ENCODE measurements around the gene TNFRSF1A.
A peak's percentile ranks its signal among the peaks of the same experiment; 100 is the strongest.

Gene TNFRSF1A

DNA sequence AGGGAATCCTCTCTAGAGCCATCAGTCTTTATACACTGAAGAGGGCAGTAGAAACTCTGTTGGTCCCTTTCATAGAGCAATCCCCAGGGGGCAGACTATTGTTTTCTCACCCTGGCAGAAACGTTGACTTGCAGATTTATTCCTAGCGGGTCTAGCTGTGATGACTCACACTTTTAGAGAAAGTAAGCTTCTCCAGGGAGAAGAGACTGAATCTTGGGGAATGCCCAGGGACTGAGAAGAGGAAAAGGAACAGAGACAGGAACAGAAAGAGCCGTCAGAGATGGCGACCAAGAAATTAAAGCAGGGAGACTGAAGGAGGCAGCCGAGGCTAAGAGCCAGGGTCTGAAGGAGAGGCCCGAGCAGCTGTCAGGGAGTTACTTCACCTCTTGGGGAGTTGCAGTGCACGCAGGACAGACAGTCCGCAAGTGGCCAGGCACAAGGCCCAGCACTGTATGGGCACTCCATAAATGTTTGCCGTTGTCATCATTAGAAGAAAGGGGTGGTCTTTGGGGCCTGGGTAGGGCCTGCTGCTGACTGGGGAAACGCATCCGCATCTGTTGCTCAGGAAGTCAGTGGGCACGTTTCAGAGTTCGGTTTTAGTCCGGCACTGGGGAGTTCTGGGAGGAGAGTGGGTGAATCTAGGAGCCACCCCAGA is 18.4 kb downstream of the TNFRSF1A start:
- peak; percentile 80 for DNase-seq (ENCODE audit: extremely low read depth, low read depth)
- TF ChIP-seq, protein P1, sequence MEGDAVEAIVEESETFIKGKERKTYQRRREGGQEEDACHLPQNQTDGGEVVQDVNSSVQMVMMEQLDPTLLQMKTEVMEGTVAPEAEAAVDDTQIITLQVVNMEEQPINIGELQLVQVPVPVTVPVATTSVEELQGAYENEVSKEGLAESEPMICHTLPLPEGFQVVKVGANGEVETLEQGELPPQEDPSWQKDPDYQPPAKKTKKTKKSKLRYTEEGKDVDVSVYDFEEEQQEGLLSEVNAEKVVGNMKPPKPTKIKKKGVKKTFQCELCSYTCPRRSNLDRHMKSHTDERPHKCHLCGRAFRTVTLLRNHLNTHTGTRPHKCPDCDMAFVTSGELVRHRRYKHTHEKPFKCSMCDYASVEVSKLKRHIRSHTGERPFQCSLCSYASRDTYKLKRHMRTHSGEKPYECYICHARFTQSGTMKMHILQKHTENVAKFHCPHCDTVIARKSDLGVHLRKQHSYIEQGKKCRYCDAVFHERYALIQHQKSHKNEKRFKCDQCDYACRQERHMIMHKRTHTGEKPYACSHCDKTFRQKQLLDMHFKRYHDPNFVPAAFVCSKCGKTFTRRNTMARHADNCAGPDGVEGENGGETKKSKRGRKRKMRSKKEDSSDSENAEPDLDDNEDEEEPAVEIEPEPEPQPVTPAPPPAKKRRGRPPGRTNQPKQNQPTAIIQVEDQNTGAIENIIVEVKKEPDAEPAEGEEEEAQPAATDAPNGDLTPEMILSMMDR (IDR thresholded peaks at IDR 0.05; ENCODE audit: low read depth, low read length), result peak; percentile 54

DNA sequence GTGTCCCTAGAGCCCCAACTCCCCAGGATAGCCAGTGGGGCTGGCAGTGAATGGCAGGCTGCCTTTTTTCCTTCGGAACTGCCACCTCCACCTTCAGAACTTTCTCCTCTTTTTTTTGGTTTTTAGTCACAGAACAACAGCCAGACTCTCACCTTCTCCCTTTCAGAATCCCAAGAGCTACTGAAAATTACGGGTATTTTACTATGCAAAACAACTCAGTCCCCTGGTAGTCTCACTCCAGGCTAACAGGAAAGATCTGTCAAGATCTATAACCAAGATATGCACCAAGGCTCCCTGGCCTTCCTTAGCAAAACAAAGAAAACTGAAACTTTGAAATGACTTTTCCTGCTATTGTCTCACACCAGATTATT is 18.9 kb downstream of the TNFRSF1A start:
- no peak for DNase-seq (ENCODE audit: extremely low read depth, low read depth)
- TF ChIP-seq, protein P1 (IDR thresholded peaks at IDR 0.05; ENCODE audit: low read depth, low read length), result no peak

GRCh38 chr12:6322352-6322751 is 19.5 kb downstream of the TNFRSF1A start:
- DNase-seq (ENCODE audit: extremely low read depth, low read depth), result no peak
- TF ChIP-seq, protein P1 (IDR thresholded peaks at IDR 0.05; ENCODE audit: low read depth, low read length), result no peak

GRCh38 chr12:6321905-6322304 is 20.0 kb downstream of the TNFRSF1A start:
- TF ChIP-seq, protein P1 (IDR thresholded peaks at IDR 0.05; ENCODE audit: low read depth, low read length), result no peak
- no peak for DNase-seq (ENCODE audit: extremely low read depth, low read depth)

DNA sequence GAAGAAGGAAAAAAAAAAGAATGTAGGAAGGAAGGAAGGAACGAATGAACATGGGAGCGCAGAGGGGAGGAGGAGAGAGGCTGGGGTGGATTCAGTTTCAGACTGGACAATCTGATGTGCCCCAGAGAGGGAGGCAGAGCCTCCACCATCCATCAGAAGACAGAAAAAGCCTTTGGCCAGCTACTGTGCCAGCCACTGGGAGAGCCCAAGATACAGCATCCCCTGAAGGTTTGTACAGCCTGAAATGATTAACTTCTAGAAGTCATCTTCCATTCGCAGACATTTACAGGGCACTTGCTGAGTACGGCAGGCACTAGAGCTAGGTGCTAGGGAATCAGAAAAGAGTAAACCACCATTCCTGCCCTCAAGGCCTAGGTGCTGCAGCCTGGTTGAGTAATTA is 22.4 kb downstream of the TNFRSF1A start:
- TF ChIP-seq, protein P1 (IDR thresholded peaks at IDR 0.05; ENCODE audit: low read depth, low read length), result no peak
- DNase-seq (ENCODE audit: extremely low read depth, low read depth), result no peak

- TF ChIP-seq, protein P1 (IDR thresholded peaks at IDR 0.05; ENCODE audit: low read depth, low read length), result no peak
- DNase-seq (ENCODE audit: extremely low read depth, low read depth), result no peak
Observed at GRCh38 chr12:6318440-6318879, 23.4 kb downstream of the TNFRSF1A start.

DNA sequence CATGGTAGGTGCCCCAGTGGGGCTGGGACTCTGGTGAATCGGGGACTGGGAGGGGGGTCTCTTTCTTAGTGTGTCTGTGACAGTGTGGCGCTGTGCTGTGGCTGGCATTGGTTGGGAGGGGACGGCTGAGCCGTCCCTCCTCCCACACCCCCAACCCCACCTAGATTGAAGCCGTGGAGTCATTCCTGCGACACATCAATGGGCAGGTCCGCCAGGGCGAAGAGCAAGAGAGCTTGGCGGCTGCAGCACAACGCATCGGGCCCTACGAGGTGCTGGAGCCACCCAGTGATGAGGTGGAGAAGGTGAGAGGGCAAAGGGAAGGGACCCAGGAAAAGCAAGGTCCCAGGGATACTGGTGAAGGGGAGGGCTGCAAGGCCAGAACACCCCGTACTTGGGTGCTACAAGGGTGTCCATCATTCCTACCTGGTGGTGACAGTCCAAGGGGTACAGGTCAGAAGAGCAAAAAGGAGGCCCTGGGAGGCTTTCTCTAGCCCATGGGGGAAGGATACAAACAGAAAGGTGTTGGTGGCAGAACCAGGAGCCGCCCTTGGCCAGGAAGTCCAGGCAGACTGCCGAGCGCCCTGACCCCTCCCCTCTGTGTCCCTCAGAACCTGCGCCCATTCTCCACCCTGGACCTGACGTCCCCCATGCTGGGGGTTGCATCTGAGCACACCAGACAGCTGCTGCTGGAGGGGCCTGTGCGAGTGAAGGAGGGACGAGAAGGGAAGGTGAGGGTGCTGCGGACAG is 24.0 kb downstream of the TNFRSF1A start:
- TF ChIP-seq, protein P1 (IDR thresholded peaks at IDR 0.05; ENCODE audit: low read depth, low read length), result no peak
- DNase-seq (ENCODE audit: extremely low read depth, low read depth), result no peak

Measured in AG09319 (cell line).